ENCODE measurements around the gene MAP4K1. TPM values are rescaled to one million over a fixed set of nuclear protein-coding genes. Genes with fewer than 3 reads are reported as not detected.

The MAP4K1 gene
- total RNA-seq, 1 donor from 2014 or later, result 10.9 TPM

DNA sequence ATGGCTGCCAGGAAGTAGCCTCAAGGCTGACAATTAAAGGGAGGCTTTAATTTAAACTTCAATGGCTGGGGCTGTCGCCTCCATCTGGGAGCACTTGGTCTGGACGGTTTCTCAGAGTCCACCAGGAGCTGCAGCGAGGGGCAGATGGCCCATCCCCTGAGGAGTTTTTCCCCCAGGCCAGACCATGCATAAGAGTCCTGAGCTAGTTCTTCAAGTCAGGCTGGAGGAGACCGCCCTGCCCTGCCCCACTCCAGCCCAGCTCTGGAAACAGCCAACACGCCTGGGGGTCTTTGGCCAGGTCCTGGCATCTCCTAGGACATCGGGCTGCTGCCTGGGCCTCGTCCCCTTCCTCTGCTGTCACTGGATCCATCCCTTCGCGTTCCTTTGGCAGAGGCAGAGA lies 24.4 kb upstream of the MAP4K1 start:
- no peaks in the 10 kb centered on the region for H3K27me3 Mint-ChIP-seq
- H3K4me3 Mint-ChIP-seq (ENCODE audit: low read depth), result no peak overlapping the region
- no peak overlapping the region for H3K27ac Mint-ChIP-seq
- H3K4me1 Mint-ChIP-seq (ENCODE audit: low read depth), result peaks cover 4% of the 10 kb centered on the region
- TF ChIP-seq, protein P1, sequence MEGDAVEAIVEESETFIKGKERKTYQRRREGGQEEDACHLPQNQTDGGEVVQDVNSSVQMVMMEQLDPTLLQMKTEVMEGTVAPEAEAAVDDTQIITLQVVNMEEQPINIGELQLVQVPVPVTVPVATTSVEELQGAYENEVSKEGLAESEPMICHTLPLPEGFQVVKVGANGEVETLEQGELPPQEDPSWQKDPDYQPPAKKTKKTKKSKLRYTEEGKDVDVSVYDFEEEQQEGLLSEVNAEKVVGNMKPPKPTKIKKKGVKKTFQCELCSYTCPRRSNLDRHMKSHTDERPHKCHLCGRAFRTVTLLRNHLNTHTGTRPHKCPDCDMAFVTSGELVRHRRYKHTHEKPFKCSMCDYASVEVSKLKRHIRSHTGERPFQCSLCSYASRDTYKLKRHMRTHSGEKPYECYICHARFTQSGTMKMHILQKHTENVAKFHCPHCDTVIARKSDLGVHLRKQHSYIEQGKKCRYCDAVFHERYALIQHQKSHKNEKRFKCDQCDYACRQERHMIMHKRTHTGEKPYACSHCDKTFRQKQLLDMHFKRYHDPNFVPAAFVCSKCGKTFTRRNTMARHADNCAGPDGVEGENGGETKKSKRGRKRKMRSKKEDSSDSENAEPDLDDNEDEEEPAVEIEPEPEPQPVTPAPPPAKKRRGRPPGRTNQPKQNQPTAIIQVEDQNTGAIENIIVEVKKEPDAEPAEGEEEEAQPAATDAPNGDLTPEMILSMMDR (IDR thresholded peaks at IDR 0.05; ENCODE audit: unreplicated experiment), result no peak
- H3K9me3 Mint-ChIP-seq (ENCODE audit: low read depth), result no peaks in the 10 kb centered on the region
- H3K36me3 Mint-ChIP-seq (ENCODE audit: insufficient read depth), result no peaks in the 10 kb centered on the region
- DNase-seq (ENCODE audit: low spot score, unreplicated experiment), result no peak

DNA sequence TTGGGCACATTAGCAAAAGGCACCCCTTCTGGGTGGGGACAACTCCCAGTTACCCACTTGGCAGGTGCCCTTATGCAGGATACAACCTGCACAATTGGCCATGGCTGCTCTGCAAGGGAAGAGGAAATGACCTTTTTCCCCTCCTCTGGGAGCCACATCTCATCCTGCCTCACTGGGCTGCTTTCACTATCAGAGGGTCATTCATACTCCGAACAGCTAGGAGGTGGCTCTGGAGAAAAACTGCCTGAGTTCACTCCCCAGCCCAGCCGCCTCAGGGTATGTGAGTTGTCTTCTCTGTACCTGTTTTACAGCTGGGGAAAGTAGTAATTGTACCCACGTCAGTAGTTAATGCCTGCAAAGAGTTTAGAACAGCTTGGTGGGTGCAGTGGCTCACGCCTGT lies 22.6 kb upstream of the MAP4K1 start:
- no peaks in the 10 kb centered on the region for H3K27me3 Mint-ChIP-seq
- TF ChIP-seq, protein P1 (IDR thresholded peaks at IDR 0.05; ENCODE audit: unreplicated experiment), result no peak
- H3K9me3 Mint-ChIP-seq (ENCODE audit: low read depth), result no peaks in the 10 kb centered on the region
- H3K27ac Mint-ChIP-seq, result no peak overlapping the region
- peaks cover 1% of the 10 kb centered on the region for H3K36me3 Mint-ChIP-seq (ENCODE audit: insufficient read depth)
- no peak for DNase-seq (ENCODE audit: low spot score, unreplicated experiment)
- no peak overlapping the region for H3K4me3 Mint-ChIP-seq (ENCODE audit: low read depth)
- H3K4me1 Mint-ChIP-seq (ENCODE audit: low read depth), result peaks cover 12% of the 10 kb centered on the region

DNA sequence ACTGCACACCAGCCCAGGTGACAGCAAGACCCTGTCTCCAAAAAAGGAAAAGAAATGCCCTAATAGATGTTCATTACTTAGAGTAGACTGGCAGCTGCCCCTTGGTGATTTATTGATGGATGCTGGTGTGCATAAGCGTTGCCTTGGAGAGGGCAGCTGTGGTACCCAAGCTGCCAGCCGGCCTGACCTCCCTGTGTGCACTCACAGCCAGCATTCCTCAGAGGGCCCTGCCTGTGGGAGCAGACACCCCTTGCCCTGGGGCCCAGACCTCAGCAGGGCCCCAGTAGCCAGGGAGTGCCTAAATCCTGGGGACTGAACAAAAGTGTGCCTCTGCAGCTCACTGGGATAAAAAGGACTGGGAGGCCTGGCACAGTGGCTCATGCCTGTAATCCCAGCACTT lies 21.9 kb upstream of the MAP4K1 start:
- Mint-ChIP-seq H3K27me3 (no peaks in the 10 kb centered on the region), H3K27ac (no peak overlapping the region), H3K4me1 (ENCODE audit: low read depth) (peaks cover 13% of the 10 kb centered on the region), H3K4me3 (ENCODE audit: low read depth) (no peak overlapping the region), H3K9me3 (ENCODE audit: low read depth) (no peaks in the 10 kb centered on the region), H3K36me3 (ENCODE audit: insufficient read depth) (peaks cover 3% of the 10 kb centered on the region)
- TF ChIP-seq, protein P1 (IDR thresholded peaks at IDR 0.05; ENCODE audit: unreplicated experiment), result no peak
- no peak for DNase-seq (ENCODE audit: low spot score, unreplicated experiment)

- H3K27ac Mint-ChIP-seq, result no peak overlapping the region
- TF ChIP-seq, protein P1 (IDR thresholded peaks at IDR 0.05; ENCODE audit: unreplicated experiment), result no peak
- no peak overlapping the region for H3K4me3 Mint-ChIP-seq (ENCODE audit: low read depth)
- no peaks in the 10 kb centered on the region for H3K9me3 Mint-ChIP-seq (ENCODE audit: low read depth)
- DNase-seq (ENCODE audit: low spot score, unreplicated experiment), result no peak
- H3K27me3 Mint-ChIP-seq, result no peaks in the 10 kb centered on the region
- peaks cover 15% of the 10 kb centered on the region for H3K4me1 Mint-ChIP-seq (ENCODE audit: low read depth)
- H3K36me3 Mint-ChIP-seq (ENCODE audit: insufficient read depth), result peaks cover 5% of the 10 kb centered on the region
Measured at GRCh38 chr19:38638461-38638860, 20.7 kb upstream of the MAP4K1 start.

GRCh38 chr19:38635483-38636399 lies 18.0 kb upstream of the MAP4K1 start:
- Mint-ChIP-seq H3K36me3 (ENCODE audit: insufficient read depth) (peaks cover 15% of the 10 kb centered on the region), H3K27me3 (no peaks in the 10 kb centered on the region), H3K27ac (peak overlapping the region; percentile 70)

More at GRCh38 chr19:38635483-38636399, 18.0 kb upstream of the MAP4K1 start:
- no peak overlapping the region for H3K4me3 Mint-ChIP-seq (ENCODE audit: low read depth)
- H3K9me3 Mint-ChIP-seq (ENCODE audit: low read depth), result no peaks in the 10 kb centered on the region
- no peak for DNase-seq (ENCODE audit: low spot score, unreplicated experiment)
- peaks cover 26% of the 10 kb centered on the region for H3K4me1 Mint-ChIP-seq (ENCODE audit: low read depth)
- TF ChIP-seq, protein P1 (IDR thresholded peaks at IDR 0.05; ENCODE audit: unreplicated experiment), result no peak
